IPS-15b (cell line): ENCODE results near the gene MEN1.
A peak's percentile ranks its signal among the peaks of the same experiment; 100 is the strongest.

Source experiments
- H3K27me3 ChIP-seq: one replicate; pipeline ENCODE4 v1.6.1; 2013; ENCODE audit warnings: low read length; ENCODE audit not compliant: control insufficient read depth, insufficient read depth
- H3K36me3 ChIP-seq: one replicate; pipeline ENCODE4 v1.6.1; 2013; ENCODE audit warnings: low read length; ENCODE audit not compliant: control insufficient read depth, insufficient read depth
- H3K4me1 ChIP-seq: one replicate; pipeline ENCODE4 v1.6.1; 2013; ENCODE audit warnings: mild to moderate bottlenecking, low read length; ENCODE audit not compliant: control insufficient read depth, insufficient read depth
- H3K4me3 ChIP-seq: one replicate; pipeline ENCODE4 v1.5.1; 2013; ENCODE audit warnings: low read depth, low read length
- H3K9ac ChIP-seq: one replicate; pipeline ENCODE4 v1.6.1; 2013; ENCODE audit warnings: low read depth, mild to moderate bottlenecking, low read length
- H3K9me3 ChIP-seq: one replicate; pipeline ENCODE4 v1.6.1; 2013; ENCODE audit warnings: mild to moderate bottlenecking, low read length; ENCODE audit not compliant: control insufficient read depth, insufficient read depth

MEN1 gene

GRCh38 chr11:64765851-64766665 lies 44.3 kb downstream of the MEN1 start:
- no peak overlapping the region for H3K4me3 ChIP-seq
- peaks cover 30% of the 10 kb centered on the region for H3K4me1 ChIP-seq
- H3K9me3 ChIP-seq = no peaks in the 10 kb centered on the region
- no peak overlapping the region for H3K9ac ChIP-seq
- H3K36me3 ChIP-seq = peaks cover 63% of the 10 kb centered on the region
- no peaks in the 10 kb centered on the region for H3K27me3 ChIP-seq

- Histone ChIP-seq H3K4me1 (peaks cover 32% of the 10 kb centered on the region), H3K27me3 (no peaks in the 10 kb centered on the region), H3K9ac (no peak overlapping the region), H3K36me3 (peaks cover 57% of the 10 kb centered on the region), H3K9me3 (no peaks in the 10 kb centered on the region), H3K4me3 (no peak overlapping the region)
Measured at GRCh38 chr11:64765291-64765850, 45.0 kb downstream of the MEN1 start.

GRCh38 chr11:64764753-64765152 lies 45.6 kb downstream of the MEN1 start:
- Histone ChIP-seq H3K4me1 (peaks cover 36% of the 10 kb centered on the region), H3K27me3 (no peaks in the 10 kb centered on the region), H3K36me3 (peaks cover 51% of the 10 kb centered on the region), H3K4me3 (no peak overlapping the region), H3K9me3 (no peaks in the 10 kb centered on the region), H3K9ac (no peak overlapping the region)

- H3K9me3 ChIP-seq = no peaks in the 10 kb centered on the region
- H3K9ac ChIP-seq = peak overlapping the region; percentile 54
- H3K4me1 ChIP-seq = peaks cover 36% of the 10 kb centered on the region
Measured at GRCh38 chr11:64764040-64764611, 46.2 kb downstream of the MEN1 start.

GRCh38 chr11:64763526-64764039 lies 46.8 kb downstream of the MEN1 start:
- no peaks in the 10 kb centered on the region for H3K27me3 ChIP-seq
- peaks cover 40% of the 10 kb centered on the region for H3K36me3 ChIP-seq
- H3K4me1 ChIP-seq = peaks cover 36% of the 10 kb centered on the region
- peak overlapping the region; percentile 10 for H3K4me3 ChIP-seq
- peak overlapping the region; percentile 54 for H3K9ac ChIP-seq
- no peaks in the 10 kb centered on the region for H3K9me3 ChIP-seq

More at GRCh38 chr11:64764040-64764611, 46.2 kb downstream of the MEN1 start:
- Histone ChIP-seq H3K27me3 (no peaks in the 10 kb centered on the region), H3K36me3 (peaks cover 45% of the 10 kb centered on the region), H3K4me3 (peak overlapping the region; percentile 8)

DNA sequence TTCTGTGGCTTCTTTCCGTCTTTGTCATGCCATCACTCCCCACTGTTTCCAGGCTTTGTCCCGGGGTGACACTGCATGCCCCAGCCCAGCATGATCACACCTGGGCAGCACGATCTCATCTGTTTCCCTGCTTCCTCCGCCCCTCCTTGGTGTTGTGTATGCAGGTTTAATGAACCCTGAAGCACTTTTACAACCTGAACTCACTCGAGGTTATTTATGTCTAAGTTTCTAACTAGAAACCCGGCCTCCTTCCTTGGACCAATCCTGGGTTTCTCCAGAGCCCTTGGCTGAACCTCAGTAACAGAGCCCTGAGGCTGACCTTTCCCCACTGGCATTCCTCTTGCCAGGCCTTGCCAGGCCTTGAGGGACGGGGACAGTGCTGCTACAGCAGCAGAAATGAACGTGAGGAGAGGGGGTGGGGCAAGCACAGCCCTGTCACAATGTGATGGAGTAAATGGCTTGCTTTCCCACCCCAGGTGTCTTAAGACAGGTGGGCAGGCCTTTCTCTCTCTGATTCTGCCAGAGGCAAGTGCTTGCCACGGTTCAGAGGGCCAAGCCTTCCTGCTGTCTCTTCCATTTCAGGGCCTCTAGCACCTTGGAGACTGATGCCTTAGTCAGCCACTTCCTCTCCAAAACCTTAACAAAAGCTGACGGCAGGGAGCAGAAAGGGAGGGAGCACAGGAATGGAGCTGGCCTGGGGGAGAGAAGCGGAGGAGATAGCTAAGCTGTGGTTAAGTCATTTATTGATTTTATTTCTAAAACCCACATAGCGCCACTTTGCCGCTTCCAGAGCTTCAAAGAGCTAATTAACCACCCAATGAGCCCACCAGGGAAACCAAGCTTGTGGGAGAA lies 47.5 kb downstream of the MEN1 start:
- Histone ChIP-seq H3K9me3 (no peaks in the 10 kb centered on the region), H3K36me3 (peaks cover 33% of the 10 kb centered on the region), H3K9ac (peak overlapping the region; percentile 54), H3K4me1 (peaks cover 36% of the 10 kb centered on the region), H3K4me3 (peak overlapping the region; percentile 10), H3K27me3 (no peaks in the 10 kb centered on the region)

DNA sequence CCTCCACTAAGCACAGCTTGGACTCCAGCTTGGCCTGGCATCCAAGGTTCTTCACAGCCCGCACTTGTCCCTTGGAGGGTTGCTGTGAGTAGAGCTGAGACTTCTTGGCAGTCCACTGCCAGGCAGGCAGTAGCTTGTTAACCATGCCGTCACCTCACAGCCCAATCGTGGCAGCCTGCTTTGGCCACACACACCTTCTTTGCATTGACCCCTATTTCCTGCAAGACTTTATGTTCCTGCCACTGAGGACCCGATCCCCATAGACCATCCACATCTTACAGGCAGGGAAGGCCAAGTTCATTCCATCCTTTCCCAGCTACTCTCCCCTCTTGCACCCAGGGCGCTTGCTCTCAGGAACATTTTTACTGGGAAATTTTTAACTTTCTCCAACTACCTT lies 48.1 kb downstream of the MEN1 start:
- Histone ChIP-seq H3K9me3 (no peaks in the 10 kb centered on the region), H3K4me3 (no peak overlapping the region), H3K36me3 (peaks cover 27% of the 10 kb centered on the region), H3K4me1 (peaks cover 36% of the 10 kb centered on the region), H3K9ac (peak overlapping the region; percentile 40), H3K27me3 (no peaks in the 10 kb centered on the region)

DNA sequence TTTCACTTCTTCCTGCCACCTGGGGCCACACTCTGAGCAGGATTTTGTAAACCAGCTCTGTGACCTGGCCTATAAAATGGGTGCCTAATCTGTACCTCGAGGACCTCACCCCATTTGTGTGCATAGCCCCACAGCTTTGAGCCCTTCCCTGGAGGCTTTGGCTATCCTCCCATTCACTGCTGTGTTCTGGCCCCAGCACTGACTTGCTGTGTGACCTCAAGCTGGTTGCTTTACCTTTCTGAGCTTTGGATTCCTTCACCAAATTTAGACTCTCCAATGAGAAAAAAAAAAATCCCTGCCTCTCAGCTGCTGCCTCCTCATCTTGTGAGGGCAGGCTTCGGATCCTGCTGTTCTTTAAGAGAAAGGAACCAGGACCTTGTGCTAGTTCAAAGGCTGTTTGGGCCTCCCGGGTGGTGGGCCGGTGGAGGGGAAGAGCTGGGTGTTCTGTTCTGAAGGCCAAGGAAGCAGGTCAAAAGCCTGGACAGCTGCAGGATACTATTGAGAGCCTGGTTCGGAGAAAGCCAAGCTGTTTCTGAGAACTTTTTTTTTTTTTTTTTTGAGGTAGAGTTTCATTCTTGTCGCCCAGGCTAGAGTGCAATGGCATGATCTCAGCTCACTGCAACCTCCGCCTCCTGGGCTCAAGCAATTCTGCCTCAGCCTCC lies 49.5 kb downstream of the MEN1 start:
- H3K27me3 ChIP-seq = no peaks in the 10 kb centered on the region
- H3K4me3 ChIP-seq = no peak overlapping the region
- no peaks in the 10 kb centered on the region for H3K9me3 ChIP-seq
- H3K4me1 ChIP-seq = peaks cover 36% of the 10 kb centered on the region
- H3K36me3 ChIP-seq = peaks cover 16% of the 10 kb centered on the region
- H3K9ac ChIP-seq = no peak overlapping the region

DNA sequence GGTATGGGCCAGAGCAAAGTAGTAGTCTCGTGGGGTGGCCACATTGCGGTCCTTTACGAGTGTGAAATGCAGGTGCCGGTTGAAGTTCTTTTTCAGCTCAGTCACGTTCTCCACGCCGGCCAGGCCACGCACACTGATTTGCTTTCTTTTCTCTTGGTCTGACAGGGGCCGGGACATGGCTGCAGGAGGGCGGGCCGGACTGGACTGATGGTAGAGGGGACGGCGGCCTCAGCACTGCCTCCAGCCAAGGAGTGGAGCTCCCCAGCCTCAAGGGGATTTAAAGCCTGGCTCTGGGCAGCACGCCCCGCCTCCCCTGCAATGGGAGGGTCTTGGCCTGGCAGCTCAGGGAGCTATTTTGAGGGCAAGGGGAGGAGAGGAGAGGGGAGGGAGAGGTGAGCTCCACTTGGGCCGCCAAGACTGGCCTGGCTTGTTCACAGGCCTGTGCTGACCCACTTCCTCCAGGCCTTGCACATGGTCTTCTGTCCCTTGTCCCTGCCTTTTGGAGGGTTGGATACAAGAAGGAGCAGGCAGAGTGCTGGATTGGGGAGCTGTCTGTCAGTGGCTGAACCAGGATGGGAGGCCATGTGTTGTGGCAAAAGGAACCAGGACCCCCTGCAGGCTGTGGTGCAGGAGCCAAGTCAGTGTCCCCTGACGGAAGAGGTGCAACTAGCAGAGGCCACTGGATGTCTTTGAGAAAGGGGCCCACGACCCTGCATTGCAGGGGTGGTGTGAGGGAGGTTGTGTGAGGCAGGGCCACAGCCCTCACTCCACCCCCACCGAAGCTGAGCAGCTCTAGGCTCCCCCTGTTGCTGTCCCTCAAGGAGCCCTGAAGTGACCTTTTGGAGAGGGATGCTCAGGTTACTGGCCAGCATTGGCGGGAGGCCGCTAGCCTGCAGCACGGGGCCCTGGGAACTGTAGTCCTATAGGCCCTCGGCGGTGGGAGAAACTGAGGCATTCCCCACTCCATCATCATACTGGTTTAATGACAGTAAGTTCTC lies 50.3 kb downstream of the MEN1 start, which contains the start of gene PYGM:
Gene PYGM (minus strand): TSS at position 253 of the 998 bp plus-strand sequence. CDS start 76 bp downstream, at position 177.
- peak within 1 kb of the TSS; percentile 13 for H3K4me3 ChIP-seq
- H3K4me1 ChIP-seq = peaks cover 35% of the 10 kb centered on the region
- no peaks in the 10 kb centered on the region for H3K9me3 ChIP-seq
- H3K36me3 ChIP-seq = peaks cover 14% of the 10 kb centered on the region
- peak within 1 kb of the TSS; percentile 37 for H3K9ac ChIP-seq
- H3K27me3 ChIP-seq = no peaks in the 10 kb centered on the region

- Histone ChIP-seq H3K27me3 (no peaks in the 10 kb centered on the region), H3K4me3 (peak overlapping the region; percentile 13), H3K36me3 (peaks cover 7% of the 10 kb centered on the region), H3K9me3 (no peaks in the 10 kb centered on the region), H3K4me1 (peaks cover 28% of the 10 kb centered on the region), H3K9ac (no peak overlapping the region)
Measured at GRCh38 chr11:64759131-64759721, 51.1 kb downstream of the MEN1 start.
